ENCODE data around the gene SNX32. TPM values are rescaled to one million over a fixed set of nuclear protein-coding genes. Genes with fewer than 3 reads are reported as not detected.

The SNX32 gene
- polyA plus RNA-seq, 3 donors from 2014 or later, result 0.30 to 1.7 (median 1.6) TPM

DNA sequence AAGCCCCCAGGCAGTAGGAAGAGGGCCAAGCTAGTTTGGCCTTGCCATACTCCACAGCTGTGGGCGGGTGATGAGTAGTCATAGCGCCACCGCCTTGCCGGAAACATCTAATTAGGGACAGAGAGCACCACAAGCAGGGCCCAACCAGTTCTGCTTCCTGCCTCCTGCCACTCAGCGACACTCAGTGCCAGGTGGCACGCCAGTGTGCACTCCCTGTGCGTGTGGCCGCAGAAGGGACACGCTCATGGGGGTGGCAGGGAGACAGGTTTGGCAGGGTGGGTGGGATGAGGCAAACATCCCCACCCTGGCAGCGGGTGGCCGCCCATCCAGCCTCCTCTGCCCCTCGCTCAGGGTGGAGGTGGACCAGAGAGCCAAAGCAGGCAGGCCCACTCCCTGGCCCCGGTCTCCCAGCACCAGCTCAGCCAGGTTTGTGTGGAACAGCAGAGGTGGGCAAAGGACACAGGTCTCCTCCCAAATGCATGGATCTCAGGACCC, 42.0 kb upstream of the SNX32 start:
- peak in 2 of 3 donors; percentile 48 to 70 for DNase-seq
- H3K4me1 Mint-ChIP-seq, result peaks cover 18 to 21% of the 10 kb centered on the region in 2 donors
- H3K4me3 Mint-ChIP-seq, result peak overlapping the region in 2 of 5 donors; percentile 20 to 41
- H3K27ac Mint-ChIP-seq, result peak overlapping the region in 4 of 6 donors; percentile 16 to 76 (median 46)
- H3K27me3 Mint-ChIP-seq (ENCODE audit: low read depth in 3 of 3), result peaks cover 8 to 19% (median 9%) of the 10 kb centered on the region in 3 donors
- no peaks in the 10 kb centered on the region for H3K36me3 Mint-ChIP-seq
- no peaks in the 10 kb centered on the region for H3K9me3 Mint-ChIP-seq

DNA sequence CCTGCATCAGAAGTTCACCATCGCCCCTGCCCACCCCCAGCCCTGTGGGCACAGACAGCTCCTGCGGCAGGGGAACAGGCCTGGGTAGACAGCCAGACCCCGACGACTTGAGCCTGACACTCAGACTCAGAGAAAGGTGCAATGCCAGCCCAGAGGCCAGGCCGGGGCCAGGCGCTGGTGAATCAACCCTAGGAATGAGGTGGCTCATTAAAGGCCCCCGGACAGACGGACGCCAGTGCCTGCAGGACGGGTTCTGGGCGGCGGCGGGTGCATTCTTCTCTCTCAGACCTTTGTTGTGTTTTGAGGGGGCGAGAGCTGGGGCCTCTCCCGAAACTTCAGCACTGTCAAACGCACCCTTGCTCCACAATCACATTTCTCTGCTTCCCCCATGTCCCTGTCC, 41.3 kb upstream of the SNX32 start:
- peaks cover 18 to 19% of the 10 kb centered on the region in 2 donors for H3K4me1 Mint-ChIP-seq
- H3K36me3 Mint-ChIP-seq, result no peaks in the 10 kb centered on the region
- H3K27me3 Mint-ChIP-seq (ENCODE audit: low read depth in 3 of 3), result peaks cover 6 to 17% (median 9%) of the 10 kb centered on the region in 3 donors
- no peaks in the 10 kb centered on the region for H3K9me3 Mint-ChIP-seq
- DNase-seq, result no peak
- peak overlapping the region in 1 of 5 donors; percentile 7 for H3K4me3 Mint-ChIP-seq
- H3K27ac Mint-ChIP-seq, result peak overlapping the region in 2 of 6 donors; percentile 45 to 76

DNA sequence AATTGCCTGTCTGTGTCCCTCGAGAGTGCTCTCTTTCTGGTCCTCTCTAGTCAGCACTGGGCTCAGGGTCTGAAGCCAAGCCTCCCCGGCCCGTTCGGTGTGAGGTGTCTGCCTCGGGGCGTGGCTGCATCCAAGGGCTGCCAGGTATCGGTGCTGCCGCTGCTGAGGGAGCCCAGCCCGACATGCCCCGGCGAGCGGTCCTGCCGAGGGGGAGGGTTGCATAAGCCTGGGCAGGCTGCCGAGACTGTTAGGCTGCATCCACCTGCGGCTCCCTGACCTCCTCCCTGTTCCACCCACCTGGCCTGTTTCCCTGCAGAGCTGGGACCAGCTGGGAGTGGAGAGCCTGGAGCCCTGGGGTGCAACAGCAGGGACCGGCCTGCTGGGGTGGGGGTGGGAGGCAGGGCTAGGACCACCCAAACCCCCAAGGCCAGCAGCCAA, 40.6 kb upstream of the SNX32 start:
- Mint-ChIP-seq H3K4me3 (no peak overlapping the region), H3K9me3 (no peaks in the 10 kb centered on the region), H3K27me3 (ENCODE audit: low read depth in 3 of 3) (peaks cover 4 to 13% (median 7%) of the 10 kb centered on the region in 3 donors), H3K36me3 (no peaks in the 10 kb centered on the region), H3K27ac (no peak overlapping the region), H3K4me1 (peaks cover 13 to 17% of the 10 kb centered on the region in 2 donors)
- no peak for DNase-seq

DNA sequence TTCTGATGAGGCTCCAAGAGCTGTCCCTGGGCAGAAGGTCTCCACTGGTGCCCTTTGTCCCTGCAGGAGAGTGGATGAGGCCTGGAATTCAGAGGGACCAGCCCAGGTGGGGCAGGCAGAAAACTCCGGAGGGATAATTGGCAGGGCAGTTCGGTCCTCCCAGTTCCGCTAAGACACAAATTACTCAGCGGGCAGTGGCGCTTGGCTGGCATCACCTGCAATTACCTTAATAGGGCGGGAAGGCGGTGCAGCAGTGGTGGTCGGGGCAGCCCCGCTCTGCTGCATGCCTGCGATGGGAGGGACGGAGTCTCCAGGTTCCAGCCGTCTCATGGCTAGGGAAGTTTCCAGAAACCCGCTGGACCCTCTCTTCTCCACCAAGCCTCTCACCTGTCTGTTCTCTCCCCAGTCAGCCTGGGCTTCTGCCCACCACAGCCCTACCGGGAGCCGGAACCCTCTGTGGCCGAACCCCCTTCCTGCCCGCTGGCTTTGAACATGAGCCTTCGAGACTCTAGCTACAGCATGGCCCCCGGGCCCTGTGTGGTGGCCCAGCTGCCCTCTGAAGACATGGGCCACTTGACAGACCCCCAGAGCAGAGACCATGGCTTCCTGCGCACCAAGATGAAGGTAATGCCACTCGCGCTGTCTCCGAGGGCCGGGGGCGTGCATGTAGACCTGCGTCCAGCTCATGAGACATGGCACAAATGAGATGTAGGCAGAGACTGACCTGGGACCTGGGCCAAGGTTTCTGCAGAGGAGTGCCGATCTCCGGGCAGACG, 40.0 kb upstream of the SNX32 start:
- Mint-ChIP-seq H3K27ac (no peak overlapping the region), H3K4me1 (peaks cover 12 to 17% of the 10 kb centered on the region in 2 donors), H3K4me3 (no peak overlapping the region), H3K36me3 (peaks cover 0 to under 1% (median 0%) of the 10 kb centered on the region in 3 donors), H3K27me3 (ENCODE audit: low read depth in 3 of 3) (peaks cover 4 to 13% (median 9%) of the 10 kb centered on the region in 3 donors), H3K9me3 (no peaks in the 10 kb centered on the region)
- no peak for DNase-seq

DNA sequence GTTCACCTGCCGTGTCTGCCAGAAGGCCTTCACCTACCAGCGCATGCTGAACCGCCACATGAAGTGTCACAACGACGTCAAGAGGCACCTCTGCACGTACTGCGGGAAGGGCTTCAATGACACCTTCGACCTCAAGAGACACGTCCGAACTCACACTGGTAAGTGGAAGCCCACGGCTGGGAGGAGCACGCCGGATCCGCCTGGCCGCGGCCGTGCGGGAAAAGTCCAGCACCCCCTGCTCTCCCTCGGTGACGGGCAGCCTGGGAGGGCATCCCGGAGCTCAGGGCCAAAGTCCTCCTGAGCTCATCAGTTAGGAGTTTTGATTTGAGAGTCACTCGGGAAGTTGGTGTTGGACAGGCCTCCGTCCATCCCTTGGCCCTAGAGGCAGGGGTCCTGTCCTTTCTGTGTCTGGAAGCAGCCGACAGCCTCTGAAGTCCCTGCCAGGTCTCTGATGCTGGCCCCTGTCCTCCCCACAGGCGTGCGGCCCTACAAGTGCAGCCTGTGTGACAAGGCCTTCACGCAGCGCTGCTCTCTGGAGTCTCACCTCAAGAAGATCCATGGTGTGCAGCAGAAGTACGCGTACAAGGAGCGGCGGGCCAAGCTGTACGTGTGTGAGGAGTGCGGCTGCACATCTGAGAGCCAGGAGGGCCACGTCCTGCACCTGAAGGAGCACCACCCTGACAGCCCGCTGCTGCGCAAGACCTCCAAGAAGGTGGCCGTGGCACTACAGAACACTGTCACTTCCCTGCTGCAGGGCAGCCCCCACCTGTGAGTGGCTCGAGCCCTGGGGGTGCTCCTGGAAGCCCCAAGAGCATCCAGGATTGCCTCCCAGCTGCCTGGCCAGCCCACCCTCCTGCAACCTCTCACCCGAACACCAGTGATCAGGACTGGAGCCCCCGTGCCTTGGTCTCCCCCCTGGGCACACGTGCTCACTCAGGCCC, 38.9 kb upstream of the SNX32 start:
- Mint-ChIP-seq H3K4me3 (no peak overlapping the region), H3K4me1 (peaks cover 12 to 17% of the 10 kb centered on the region in 2 donors), H3K36me3 (peaks cover 0 to 3% (median 0%) of the 10 kb centered on the region in 3 donors), H3K9me3 (no peaks in the 10 kb centered on the region), H3K27me3 (ENCODE audit: low read depth in 3 of 3) (peaks cover 3 to 15% (median 4%) of the 10 kb centered on the region in 3 donors), H3K27ac (no peak overlapping the region)
- DNase-seq, result no peak

DNA sequence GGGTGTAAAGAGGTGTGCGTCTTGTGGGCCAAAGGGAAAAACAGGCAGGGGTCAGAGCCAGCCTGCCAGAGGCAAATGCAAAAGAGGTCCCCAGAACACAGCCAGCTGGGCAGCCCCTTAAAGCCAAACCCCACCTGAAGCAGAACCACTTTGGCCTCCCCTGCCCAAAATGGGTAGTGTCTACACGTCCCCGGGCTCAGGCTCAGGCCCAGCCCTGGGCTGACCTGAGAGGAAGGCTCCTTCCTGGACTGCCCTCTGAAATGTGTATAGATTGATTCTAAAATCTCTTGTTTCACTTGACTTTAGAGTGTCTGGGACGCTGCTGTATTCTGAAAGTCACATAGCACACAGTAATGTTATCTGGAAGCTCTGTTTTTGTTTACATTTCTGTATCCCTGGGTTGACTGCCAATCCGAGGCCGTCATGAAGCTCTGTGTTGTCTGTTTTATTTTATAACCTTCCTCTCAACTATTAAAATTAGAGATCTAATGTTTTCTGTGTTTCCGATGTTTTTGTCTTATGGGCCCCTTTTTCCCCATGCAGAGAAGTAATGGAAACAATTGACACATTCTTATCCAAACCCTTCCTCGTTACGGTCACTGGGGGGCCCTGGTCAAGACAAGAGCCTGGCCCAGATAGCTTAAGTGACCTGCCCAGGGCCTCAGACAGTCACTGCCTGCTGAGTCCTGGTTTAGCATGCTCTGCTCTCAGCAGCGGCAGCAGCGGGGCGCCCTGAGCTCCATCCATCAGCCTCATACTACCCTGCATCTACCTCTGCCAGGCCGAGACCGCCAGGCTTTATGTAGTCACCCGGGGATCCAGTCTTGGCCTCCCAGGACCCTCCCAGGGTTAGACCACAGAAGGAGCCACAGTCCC, 36.8 kb upstream of the SNX32 start:
- Mint-ChIP-seq H3K9me3 (no peaks in the 10 kb centered on the region), H3K4me1 (peaks cover 4% of the 10 kb centered on the region in 2 donors), H3K4me3 (no peak overlapping the region), H3K27me3 (ENCODE audit: low read depth in 3 of 3) (peaks cover 0 to 19% (median 4%) of the 10 kb centered on the region in 3 donors), H3K36me3 (peaks cover 0 to 3% (median 0%) of the 10 kb centered on the region in 3 donors), H3K27ac (no peak overlapping the region)
- DNase-seq, result no peak

DNA sequence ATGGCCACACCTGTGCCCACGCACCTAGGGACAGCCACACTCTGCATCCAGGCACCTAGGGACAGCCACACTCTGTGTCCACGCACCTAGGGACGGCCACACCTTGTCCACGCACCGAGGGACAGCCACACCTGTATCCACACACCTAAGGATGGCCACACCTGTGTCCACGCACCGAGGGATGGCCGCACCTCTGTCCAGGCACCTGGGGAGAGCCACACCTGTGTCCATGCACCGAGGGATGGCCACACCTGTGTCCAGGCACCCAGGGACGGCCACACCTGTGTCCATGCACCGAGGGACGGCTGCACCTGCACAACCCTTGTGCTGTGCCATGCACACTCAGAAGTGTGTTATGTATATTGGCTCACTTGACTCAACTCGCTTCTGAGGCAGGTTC, 36.1 kb upstream of the SNX32 start:
- Mint-ChIP-seq H3K27me3 (ENCODE audit: low read depth in 3 of 3) (peaks cover 0 to 19% (median 4%) of the 10 kb centered on the region in 3 donors), H3K4me1 (peaks cover 0 to 1% of the 10 kb centered on the region in 2 donors), H3K9me3 (no peaks in the 10 kb centered on the region), H3K36me3 (peaks cover 0 to 3% (median 0%) of the 10 kb centered on the region in 3 donors), H3K4me3 (no peak overlapping the region), H3K27ac (no peak overlapping the region)
- no peak for DNase-seq

DNA sequence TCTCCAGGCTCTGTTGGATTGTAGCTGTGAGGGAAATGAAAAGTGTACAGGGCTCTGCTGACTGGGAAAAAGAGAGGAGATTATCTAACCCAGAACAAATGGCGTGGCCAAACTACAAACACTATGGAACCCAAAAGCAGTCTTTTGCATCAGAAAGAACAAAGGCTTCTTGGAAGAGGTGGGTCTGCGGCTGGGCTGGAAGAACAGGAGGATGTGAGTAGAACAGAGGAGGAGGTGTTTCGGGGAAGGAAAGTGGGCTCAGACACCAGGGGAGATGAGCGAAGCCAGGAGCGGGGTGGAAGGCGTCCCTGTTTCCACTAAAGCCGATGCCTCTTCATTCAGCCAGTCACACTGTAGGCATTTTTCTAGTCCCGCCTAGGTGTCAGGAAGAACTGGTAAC, 34.9 kb upstream of the SNX32 start:
- DNase-seq, result no peak
- no peak overlapping the region for H3K4me3 Mint-ChIP-seq
- H3K36me3 Mint-ChIP-seq, result peaks cover 0 to 3% (median 0%) of the 10 kb centered on the region in 3 donors
- H3K4me1 Mint-ChIP-seq, result no peaks in the 10 kb centered on the region
- H3K9me3 Mint-ChIP-seq, result no peaks in the 10 kb centered on the region
- no peak overlapping the region for H3K27ac Mint-ChIP-seq
- H3K27me3 Mint-ChIP-seq (ENCODE audit: low read depth in 3 of 3), result peaks cover 0 to 25% (median 6%) of the 10 kb centered on the region in 3 donors

DNA sequence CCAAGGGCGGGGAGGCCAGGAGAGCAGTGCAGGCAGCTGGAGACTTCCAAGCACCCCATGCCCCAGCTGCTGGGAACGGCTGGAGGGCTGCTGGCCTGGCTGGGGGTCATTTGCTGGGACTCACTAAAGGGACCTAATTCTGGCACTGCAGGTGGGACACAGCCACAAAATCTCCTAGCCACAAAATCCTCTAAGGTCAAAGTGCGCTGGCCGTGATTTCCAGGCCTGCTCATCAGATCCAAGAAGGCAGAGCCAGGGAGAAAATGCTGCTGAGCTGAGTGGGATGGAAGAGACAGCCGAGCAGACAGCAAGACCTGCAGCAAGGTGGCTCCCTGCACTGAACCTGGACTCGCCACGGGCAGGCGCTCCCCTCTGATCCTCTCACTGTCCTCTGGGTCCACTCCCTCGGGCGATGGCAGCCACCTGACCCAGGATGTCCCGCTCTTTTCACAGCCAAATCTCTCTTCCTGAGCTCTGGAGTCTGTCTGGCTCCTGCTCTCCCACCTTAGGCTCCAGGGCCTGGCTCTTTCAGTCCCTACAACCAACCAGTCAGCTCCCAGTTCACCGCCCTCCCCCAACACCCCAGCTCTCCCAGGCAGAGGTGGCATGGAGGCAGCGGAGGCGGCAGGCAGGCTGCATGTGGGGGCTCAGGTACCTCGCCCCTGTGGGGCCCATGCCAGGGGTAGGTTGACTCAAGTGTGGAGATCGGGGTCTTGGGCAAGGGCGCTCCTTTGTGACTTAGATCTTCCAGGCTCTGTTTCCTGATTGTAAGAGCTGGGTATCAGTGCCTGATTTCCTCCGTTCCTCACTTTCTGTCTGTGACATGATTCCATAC, 32.4 kb upstream of the SNX32 start:
- Mint-ChIP-seq H3K36me3 (peaks cover 0 to 3% (median 0%) of the 10 kb centered on the region in 3 donors), H3K4me3 (no peak overlapping the region), H3K9me3 (no peaks in the 10 kb centered on the region), H3K27me3 (ENCODE audit: low read depth in 3 of 3) (peaks cover 0 to 21% (median 4%) of the 10 kb centered on the region in 3 donors), H3K27ac (no peak overlapping the region), H3K4me1 (no peaks in the 10 kb centered on the region)
- DNase-seq, result no peak

DNA sequence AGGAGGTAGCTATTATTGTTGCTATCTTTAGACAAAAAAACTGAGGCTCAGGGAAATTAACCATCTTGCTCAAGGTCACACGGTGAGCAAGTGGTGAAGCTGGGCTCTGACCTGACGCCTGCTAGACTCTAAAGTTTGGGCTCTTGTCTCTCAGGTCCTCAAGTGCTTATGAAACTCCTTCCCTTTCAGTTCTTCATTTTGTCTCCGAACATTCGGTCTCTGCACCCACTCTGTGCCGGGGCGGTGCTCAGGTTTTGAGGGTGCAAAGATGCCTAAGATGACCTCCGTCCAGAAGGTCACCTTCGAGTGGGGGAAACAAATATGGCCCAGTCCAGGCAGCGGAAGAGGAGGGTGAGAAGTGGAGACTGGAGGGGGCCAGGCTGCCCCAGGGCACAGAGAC, 30.9 kb upstream of the SNX32 start:
- Mint-ChIP-seq H3K4me1 (no peaks in the 10 kb centered on the region), H3K27ac (no peak overlapping the region), H3K27me3 (ENCODE audit: low read depth in 3 of 3) (peaks cover 0 to 27% (median 4%) of the 10 kb centered on the region in 3 donors), H3K4me3 (no peak overlapping the region), H3K36me3 (peaks cover 0 to 3% (median 0%) of the 10 kb centered on the region in 3 donors), H3K9me3 (no peaks in the 10 kb centered on the region)
- DNase-seq, result no peak

DNA sequence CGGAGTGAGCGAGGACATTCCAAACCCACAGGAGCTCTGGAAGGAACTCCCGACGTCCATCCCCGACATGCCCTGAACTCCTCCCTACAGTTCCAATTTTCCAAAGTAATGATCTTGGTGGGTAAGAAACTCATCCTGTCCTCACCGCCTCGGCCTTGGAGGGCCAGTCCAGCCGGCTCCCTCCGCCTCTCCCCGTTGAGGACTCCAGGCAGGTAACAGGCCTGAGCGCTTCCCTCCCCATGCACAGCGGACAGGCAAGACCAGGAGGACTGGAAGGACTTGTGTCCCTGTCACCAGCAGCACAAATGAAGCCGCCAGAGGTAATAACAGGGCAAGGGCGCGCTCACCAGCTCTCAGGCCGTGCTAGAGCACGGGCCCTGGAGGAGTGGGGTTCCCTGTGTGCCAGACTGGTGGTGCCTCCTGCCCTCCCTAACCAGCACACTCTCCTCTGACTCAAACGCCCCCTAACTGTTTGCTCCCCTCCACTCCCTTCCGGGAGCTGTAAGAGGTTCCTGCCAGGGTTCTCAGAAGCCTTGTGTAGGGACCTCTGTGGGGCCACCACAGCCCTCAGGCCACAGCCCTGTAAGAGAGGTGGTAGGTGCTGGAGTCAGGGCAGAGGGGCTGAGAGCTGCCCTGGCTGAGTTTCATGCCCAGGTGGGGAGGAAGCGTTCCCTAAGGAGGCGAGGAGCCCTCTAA, 29.8 kb upstream of the SNX32 start:
- peaks cover 0 to 21% (median 4%) of the 10 kb centered on the region in 3 donors for H3K27me3 Mint-ChIP-seq (ENCODE audit: low read depth in 3 of 3)
- H3K36me3 Mint-ChIP-seq, result peaks cover 0 to under 1% (median 0%) of the 10 kb centered on the region in 3 donors
- H3K9me3 Mint-ChIP-seq, result no peaks in the 10 kb centered on the region
- H3K27ac Mint-ChIP-seq, result no peak overlapping the region
- DNase-seq, result no peak
- no peaks in the 10 kb centered on the region for H3K4me1 Mint-ChIP-seq
- no peak overlapping the region for H3K4me3 Mint-ChIP-seq

DNA sequence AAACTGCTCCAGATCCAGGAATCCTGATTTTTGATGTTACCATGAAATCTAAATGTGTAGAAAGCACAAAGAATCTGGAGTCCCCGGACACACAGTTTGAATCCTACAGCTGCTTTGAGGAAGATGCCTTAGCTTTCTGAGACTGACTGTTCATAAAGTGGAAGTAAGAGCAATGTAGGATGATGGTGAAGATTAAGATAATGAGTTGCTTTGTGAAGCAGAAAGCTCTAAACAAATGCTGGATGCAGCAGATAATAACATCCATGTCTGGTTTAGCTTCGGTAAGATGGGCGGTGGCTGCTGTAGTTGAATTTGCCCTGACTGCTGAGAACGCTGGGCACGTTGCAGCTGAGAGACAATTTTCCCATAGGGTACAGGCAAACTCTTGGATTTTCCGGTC, 26.8 kb upstream of the SNX32 start:
- no peaks in the 10 kb centered on the region for H3K9me3 Mint-ChIP-seq
- H3K27ac Mint-ChIP-seq, result no peak overlapping the region
- DNase-seq, result no peak
- no peaks in the 10 kb centered on the region for H3K4me1 Mint-ChIP-seq
- H3K4me3 Mint-ChIP-seq, result no peak overlapping the region
- peaks cover 0 to 19% (median 12%) of the 10 kb centered on the region in 3 donors for H3K27me3 Mint-ChIP-seq (ENCODE audit: low read depth in 3 of 3)
- no peaks in the 10 kb centered on the region for H3K36me3 Mint-ChIP-seq
